Breast epithelium (tissue), 4 donors: ENCODE measurements around the gene PAFAH2. TPM values are rescaled to one million over a fixed set of nuclear protein-coding genes. Genes with fewer than 3 reads are reported as not detected.

Experiments
- DNase-seq, 2 donors: peaks; one replicate each; pipeline ENCODE4 v3.0.0-alpha.2; 2019; ENCODE audit warnings: low spot score in 2 of 2
- H3K27ac ChIP-seq, 2 donors: fragments of 200-600 bp; sonication (generic) in 1 of 2; one replicate each; pipeline ENCODE4 v1.5.1; 2016 to 2019; ENCODE audit warnings: mild to moderate bottlenecking in 1 of 2
- H3K27me3 ChIP-seq, 2 donors: fragments of 200-600 bp; sonication (generic) in 1 of 2; one replicate each; pipeline versions ENCODE4 v1.5.1 to v1.6.0; 2017 to 2019; ENCODE audit warnings: control low read depth in 1 of 2, mild to moderate bottlenecking in 1 of 2
- H3K36me3 ChIP-seq: fragments of 200-600 bp; one replicate; pipeline ENCODE4 v1.5.1; 2019
- H3K4me1 ChIP-seq, 2 donors: fragments of 200-600 bp; sonication (generic); one replicate each; pipeline ENCODE4 v1.5.1; 2016 to 2019; ENCODE audit warnings: control low read depth in 1 of 2
- H3K4me3 ChIP-seq, 3 donors: fragments of 200-600 bp; sonication (generic); 1 replicate in 2 of 3; 2 replicates in 1 of 3; pipeline ENCODE4 v1.5.1; 2016 to 2019; ENCODE audit warnings: mild to moderate bottlenecking in 3 of 3, moderate library complexity in 2 of 3
- H3K9me3 ChIP-seq, 2 donors: fragments of 200-600 bp; sonication (generic) in 1 of 2; one replicate each; pipeline ENCODE4 v1.5.1; 2016 to 2019; ENCODE audit warnings: control low read depth in 1 of 2
- POLR2A ChIP-seq: fragments of 450-650 bp; IDR thresholded peaks from one replicate; pipeline ENCODE4 v1.6.1; 2016; ENCODE audit warnings: antibody characterized with exemption, mild to moderate bottlenecking, moderate library complexity
- POLR2AphosphoS5 ChIP-seq, 3 donors: sonication (generic); formaldehyde crosslinking; IDR thresholded peaks; one replicate each; pipeline ENCODE4 v1.6.1; 2017; ENCODE audit warnings: antibody characterized with exemption in 3 of 3
- intact Hi-C: fragments of 100-400 bp; cut with DNase I; formaldehyde crosslinking; loops from one replicate; pipeline ENCODE4 v1.15.1; 2023; ENCODE audit warnings: low total_unique reads
- total RNA-seq, 3 donors: library from RNA; depleted of rRNA; stranded (reverse); fragments of >200 nt; gene quantifications; one replicate each; pipeline ENCODE4 v1.1.0, GENCODE V29; 2016
- TF ChIP-seq, protein P1 (sequence below), 3 donors: fragments of 450-650 bp; IDR thresholded peaks; one replicate each; pipeline ENCODE4 v1.5.1; 2016 to 2017; ENCODE audit warnings: antibody characterized with exemption in 3 of 3, mild to moderate bottlenecking in 3 of 3, moderate library complexity in 3 of 3

Gene PAFAH2
- total RNA-seq, 3 donors from 2014 or later: 8.2 to 19.9 (median 9.8) TPM

DNA sequence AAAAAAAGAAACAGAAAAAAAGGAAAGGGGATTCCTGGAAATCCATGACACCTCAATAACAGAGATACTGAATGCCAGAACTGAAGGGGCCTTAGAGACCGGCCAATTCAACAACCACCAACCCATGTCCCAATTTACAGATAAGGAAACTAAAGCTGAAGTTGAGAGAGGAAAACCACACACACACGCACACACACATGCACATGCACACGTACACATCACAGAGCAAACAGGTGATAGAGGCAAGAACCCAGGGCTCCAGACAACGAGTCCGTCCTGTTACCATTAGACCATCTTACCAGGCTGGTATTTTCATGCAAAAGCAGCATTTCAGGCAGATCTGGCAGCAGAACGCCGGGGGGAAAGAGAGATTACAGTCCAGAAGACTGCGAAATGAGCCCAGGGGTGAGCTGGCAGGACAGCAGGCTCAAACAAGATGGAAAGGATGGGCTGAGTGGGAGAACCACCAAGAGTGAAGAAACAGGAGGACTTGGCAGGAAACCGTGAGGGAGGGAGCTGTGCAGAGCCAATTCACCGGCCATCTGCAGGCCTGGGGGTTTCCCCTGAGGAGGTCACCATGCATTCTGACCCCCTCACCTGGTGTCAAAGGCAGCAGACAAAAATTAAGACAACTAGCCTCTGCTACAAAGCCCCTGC, 43.5 kb downstream of the PAFAH2 start:
- Histone ChIP-seq H3K36me3 (no peaks in the 10 kb centered on the region), H3K27ac (no peak overlapping the region), H3K4me3 (no peak overlapping the region), H3K27me3 (no peaks in the 10 kb centered on the region), H3K4me1 (no peaks in the 10 kb centered on the region), H3K9me3 (no peaks in the 10 kb centered on the region)
- no peak for DNase-seq
- no peak for TF ChIP-seq POLR2A
- TF ChIP-seq, protein P1, sequence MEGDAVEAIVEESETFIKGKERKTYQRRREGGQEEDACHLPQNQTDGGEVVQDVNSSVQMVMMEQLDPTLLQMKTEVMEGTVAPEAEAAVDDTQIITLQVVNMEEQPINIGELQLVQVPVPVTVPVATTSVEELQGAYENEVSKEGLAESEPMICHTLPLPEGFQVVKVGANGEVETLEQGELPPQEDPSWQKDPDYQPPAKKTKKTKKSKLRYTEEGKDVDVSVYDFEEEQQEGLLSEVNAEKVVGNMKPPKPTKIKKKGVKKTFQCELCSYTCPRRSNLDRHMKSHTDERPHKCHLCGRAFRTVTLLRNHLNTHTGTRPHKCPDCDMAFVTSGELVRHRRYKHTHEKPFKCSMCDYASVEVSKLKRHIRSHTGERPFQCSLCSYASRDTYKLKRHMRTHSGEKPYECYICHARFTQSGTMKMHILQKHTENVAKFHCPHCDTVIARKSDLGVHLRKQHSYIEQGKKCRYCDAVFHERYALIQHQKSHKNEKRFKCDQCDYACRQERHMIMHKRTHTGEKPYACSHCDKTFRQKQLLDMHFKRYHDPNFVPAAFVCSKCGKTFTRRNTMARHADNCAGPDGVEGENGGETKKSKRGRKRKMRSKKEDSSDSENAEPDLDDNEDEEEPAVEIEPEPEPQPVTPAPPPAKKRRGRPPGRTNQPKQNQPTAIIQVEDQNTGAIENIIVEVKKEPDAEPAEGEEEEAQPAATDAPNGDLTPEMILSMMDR (IDR thresholded peaks at IDR 0.05): no peak
- TF ChIP-seq POLR2AphosphoS5 (IDR thresholded peaks at IDR 0.05): no peak
- intact Hi-C loops: no loop called here

DNA sequence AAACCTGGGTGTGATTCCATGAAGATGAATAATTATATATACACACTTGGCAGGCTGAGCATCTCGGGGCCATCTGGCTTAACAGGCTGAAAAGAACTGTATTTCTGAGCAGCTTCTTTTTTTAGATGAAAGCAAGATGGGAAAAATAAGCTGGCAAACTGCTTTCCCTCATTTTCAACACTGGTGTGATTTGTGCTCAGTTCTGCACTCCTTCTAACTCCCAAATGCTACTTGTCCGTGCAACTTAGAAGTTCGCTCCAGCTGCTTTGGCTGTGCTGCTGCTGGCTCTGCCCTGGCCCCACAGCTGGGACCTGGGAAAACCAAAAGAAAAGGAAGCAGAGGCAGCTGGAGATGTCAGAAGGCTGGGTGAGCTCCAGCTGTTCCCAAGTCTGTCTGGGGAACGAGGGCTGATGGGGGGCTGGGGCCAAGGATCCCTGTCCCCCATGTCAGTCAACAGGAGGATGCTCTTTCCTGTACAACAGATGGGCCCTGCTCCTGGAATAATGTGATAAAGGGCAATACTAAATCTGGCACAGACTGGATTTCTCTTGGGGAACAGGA, 44.9 kb downstream of the PAFAH2 start:
- Histone ChIP-seq H3K27ac (no peak overlapping the region), H3K9me3 (no peaks in the 10 kb centered on the region), H3K4me3 (no peak overlapping the region), H3K4me1 (no peaks in the 10 kb centered on the region), H3K36me3 (no peaks in the 10 kb centered on the region), H3K27me3 (no peaks in the 10 kb centered on the region)
- TF ChIP-seq POLR2AphosphoS5 (IDR thresholded peaks at IDR 0.05) (no peak), POLR2A (no peak)
- TF ChIP-seq, protein P1 (IDR thresholded peaks at IDR 0.05): no peak
- intact Hi-C loops: no loop called here
- DNase-seq: no peak

DNA sequence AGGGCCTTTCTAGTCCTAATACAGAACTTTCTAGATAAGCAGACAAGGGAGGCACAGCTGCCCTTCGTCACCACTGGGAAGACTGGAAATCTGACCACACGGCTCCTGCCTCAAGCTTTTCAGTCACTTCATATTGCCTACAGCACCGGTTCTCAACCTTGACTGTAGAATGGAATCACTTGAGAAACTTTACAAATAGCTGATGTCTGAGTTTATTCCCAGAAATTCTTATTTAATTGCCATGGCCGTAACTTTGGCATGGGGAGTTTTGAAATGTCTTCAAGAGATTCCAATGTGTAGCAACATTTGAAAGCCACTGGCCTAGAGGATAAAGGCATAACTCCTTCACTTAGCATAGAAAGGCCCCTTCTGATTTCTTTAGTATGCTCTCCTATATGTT, 49.2 kb downstream of the PAFAH2 start:
- no peak overlapping the region for H3K4me3 ChIP-seq
- H3K9me3 ChIP-seq: peaks cover 7% of the 10 kb centered on the region in 2 donors
- H3K4me1 ChIP-seq: no peaks in the 10 kb centered on the region
- TF ChIP-seq, protein P1 (IDR thresholded peaks at IDR 0.05): no peak
- no peak for TF ChIP-seq POLR2AphosphoS5 (IDR thresholded peaks at IDR 0.05)
- TF ChIP-seq POLR2A: no peak
- H3K36me3 ChIP-seq: no peaks in the 10 kb centered on the region
- no peak for DNase-seq
- intact Hi-C loops: no loop called here
- H3K27ac ChIP-seq: no peak overlapping the region
- no peaks in the 10 kb centered on the region for H3K27me3 ChIP-seq

DNA sequence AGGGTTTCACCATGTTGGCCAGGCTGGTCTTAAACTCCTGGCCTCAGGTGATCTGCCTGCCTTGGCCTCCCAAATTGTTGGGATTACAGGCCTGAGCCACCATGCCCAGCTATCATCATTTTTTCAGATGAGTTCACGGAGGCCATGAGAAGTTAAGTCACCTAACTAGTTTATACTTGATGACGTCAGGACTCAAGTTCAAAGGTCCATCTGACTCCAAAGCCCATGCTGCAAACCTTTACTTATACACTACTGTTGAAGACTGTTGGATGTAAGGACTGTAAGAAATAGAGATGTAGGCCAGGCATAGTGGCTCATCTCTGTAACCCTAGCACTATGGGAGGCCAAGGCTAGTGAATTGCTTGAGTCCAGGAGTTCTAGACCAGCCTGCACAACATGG, 50.8 kb downstream of the PAFAH2 start:
- intact Hi-C loops: no loop called here
- H3K27ac ChIP-seq: no peak overlapping the region
- no peaks in the 10 kb centered on the region for H3K27me3 ChIP-seq
- DNase-seq: no peak
- peaks cover 7 to 9% of the 10 kb centered on the region in 2 donors for H3K9me3 ChIP-seq
- H3K4me3 ChIP-seq: no peak overlapping the region
- no peaks in the 10 kb centered on the region for H3K4me1 ChIP-seq
- no peak for TF ChIP-seq POLR2A
- TF ChIP-seq, protein P1 (IDR thresholded peaks at IDR 0.05): no peak
- no peak for TF ChIP-seq POLR2AphosphoS5 (IDR thresholded peaks at IDR 0.05)
- H3K36me3 ChIP-seq: no peaks in the 10 kb centered on the region

DNA sequence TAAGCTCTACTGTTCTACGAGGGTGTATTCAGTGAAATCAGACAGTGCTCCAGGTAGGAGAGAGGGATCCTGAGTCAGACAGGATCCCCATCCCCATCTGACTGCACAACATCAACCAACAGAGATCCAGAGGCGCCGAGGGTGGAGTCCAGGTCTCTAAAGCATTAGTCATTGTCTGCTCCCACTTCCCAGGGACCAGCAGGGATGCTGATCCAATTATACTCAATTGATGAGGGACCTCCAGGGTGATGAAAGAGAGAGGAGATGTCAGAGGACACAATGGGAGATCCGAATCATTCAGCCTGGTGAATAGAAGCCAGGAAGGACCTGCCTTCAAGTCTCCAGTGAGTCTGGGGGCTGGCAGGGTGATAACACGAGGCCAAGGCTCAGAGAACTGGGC, 52.1 kb downstream of the PAFAH2 start:
- intact Hi-C loops: no loop called here
- H3K4me1 ChIP-seq: no peaks in the 10 kb centered on the region
- no peaks in the 10 kb centered on the region for H3K27me3 ChIP-seq
- H3K27ac ChIP-seq: no peak overlapping the region
- peaks cover 7 to 9% of the 10 kb centered on the region in 2 donors for H3K9me3 ChIP-seq
- H3K36me3 ChIP-seq: no peaks in the 10 kb centered on the region
- no peak overlapping the region for H3K4me3 ChIP-seq
- no peak for DNase-seq
- TF ChIP-seq, protein P1 (IDR thresholded peaks at IDR 0.05): no peak
- no peak for TF ChIP-seq POLR2AphosphoS5 (IDR thresholded peaks at IDR 0.05)
- TF ChIP-seq POLR2A: no peak
